ENCODE measurements around the gene TBC1D8.
"Not testable (repeated sequence)": the region's sequence is repeated elsewhere in the genome, so short reads cannot be mapped to it uniquely, and the experiment has no call there.

TBC1D8 gene

GRCh38 chr2:101064125-101064502 is 87.1 kb downstream of the TBC1D8 start:
- DNase-seq (ENCODE audit: low read depth) = no peak

GRCh38 chr2:101063352-101064124 is 87.6 kb downstream of the TBC1D8 start:
- DNase-seq (ENCODE audit: low read depth) = peak; percentile 53

- no peak for DNase-seq (ENCODE audit: low read depth)
These were observed 92.8 kb downstream of the TBC1D8 start for GRCh38 chr2:101058386-101058785.

GRCh38 chr2:101057051-101057933 is 93.9 kb downstream of the TBC1D8 start:
- DNase-seq (ENCODE audit: low read depth) = no peak

GRCh38 chr2:101053117-101053516 is 98.1 kb downstream of the TBC1D8 start:
- no peak for DNase-seq (ENCODE audit: low read depth)

- DNase-seq (ENCODE audit: low read depth) = no peak
These were observed 99.0 kb downstream of the TBC1D8 start for GRCh38 chr2:101052147-101052546.

GRCh38 chr2:101050886-101051285 is 100.3 kb downstream of the TBC1D8 start:
- DNase-seq (ENCODE audit: low read depth) = not testable (repeated sequence)

GRCh38 chr2:101048756-101049155 is 102.4 kb downstream of the TBC1D8 start:
- no peak for DNase-seq (ENCODE audit: low read depth)

- DNase-seq (ENCODE audit: low read depth) = no peak
These were observed 103.4 kb downstream of the TBC1D8 start for GRCh38 chr2:101047774-101048173.

- no peak for DNase-seq (ENCODE audit: low read depth)
These were observed 104.0 kb downstream of the TBC1D8 start for GRCh38 chr2:101047075-101047766.

GRCh38 chr2:101045330-101045729 is 105.9 kb downstream of the TBC1D8 start:
- DNase-seq (ENCODE audit: low read depth) = no peak

GRCh38 chr2:101041413-101041812 is 109.8 kb downstream of the TBC1D8 start:
- DNase-seq (ENCODE audit: low read depth) = no peak

GRCh38 chr2:101040761-101041160 is 110.4 kb downstream of the TBC1D8 start:
- DNase-seq (ENCODE audit: low read depth) = no peak

GRCh38 chr2:101040072-101040471 is 111.1 kb downstream of the TBC1D8 start:
- DNase-seq (ENCODE audit: low read depth) = no peak

- DNase-seq (ENCODE audit: low read depth) = no peak
These were observed 112.5 kb downstream of the TBC1D8 start for GRCh38 chr2:101038455-101039255.

GRCh38 chr2:101037161-101037755 is 113.9 kb downstream of the TBC1D8 start:
- DNase-seq (ENCODE audit: low read depth) = no peak

GRCh38 chr2:101036562-101036961 is 114.6 kb downstream of the TBC1D8 start:
- peak; percentile 23 for DNase-seq (ENCODE audit: low read depth)

- no peak for DNase-seq (ENCODE audit: low read depth)
These were observed 119.0 kb downstream of the TBC1D8 start for GRCh38 chr2:101032084-101032776.

- DNase-seq (ENCODE audit: low read depth) = no peak
These were observed 120.2 kb downstream of the TBC1D8 start for GRCh38 chr2:101030866-101031554.

- DNase-seq (ENCODE audit: low read depth) = no peak
These were observed 123.3 kb downstream of the TBC1D8 start for GRCh38 chr2:101027852-101028251.
